HG02642 (cell line): ENCODE measurements around the gene DPP3.
A peak's percentile ranks its signal among the peaks of the same experiment; 100 is the strongest.

Experiments used
- ATAC-seq: cut with Tn5 transposase; IDR thresholded peaks from one replicate; pipeline ENCODE4 v1.9.1; 2021; ENCODE audit warnings: mild to moderate bottlenecking; ENCODE audit not compliant: unreplicated experiment, poor library complexity

Gene DPP3

DNA sequence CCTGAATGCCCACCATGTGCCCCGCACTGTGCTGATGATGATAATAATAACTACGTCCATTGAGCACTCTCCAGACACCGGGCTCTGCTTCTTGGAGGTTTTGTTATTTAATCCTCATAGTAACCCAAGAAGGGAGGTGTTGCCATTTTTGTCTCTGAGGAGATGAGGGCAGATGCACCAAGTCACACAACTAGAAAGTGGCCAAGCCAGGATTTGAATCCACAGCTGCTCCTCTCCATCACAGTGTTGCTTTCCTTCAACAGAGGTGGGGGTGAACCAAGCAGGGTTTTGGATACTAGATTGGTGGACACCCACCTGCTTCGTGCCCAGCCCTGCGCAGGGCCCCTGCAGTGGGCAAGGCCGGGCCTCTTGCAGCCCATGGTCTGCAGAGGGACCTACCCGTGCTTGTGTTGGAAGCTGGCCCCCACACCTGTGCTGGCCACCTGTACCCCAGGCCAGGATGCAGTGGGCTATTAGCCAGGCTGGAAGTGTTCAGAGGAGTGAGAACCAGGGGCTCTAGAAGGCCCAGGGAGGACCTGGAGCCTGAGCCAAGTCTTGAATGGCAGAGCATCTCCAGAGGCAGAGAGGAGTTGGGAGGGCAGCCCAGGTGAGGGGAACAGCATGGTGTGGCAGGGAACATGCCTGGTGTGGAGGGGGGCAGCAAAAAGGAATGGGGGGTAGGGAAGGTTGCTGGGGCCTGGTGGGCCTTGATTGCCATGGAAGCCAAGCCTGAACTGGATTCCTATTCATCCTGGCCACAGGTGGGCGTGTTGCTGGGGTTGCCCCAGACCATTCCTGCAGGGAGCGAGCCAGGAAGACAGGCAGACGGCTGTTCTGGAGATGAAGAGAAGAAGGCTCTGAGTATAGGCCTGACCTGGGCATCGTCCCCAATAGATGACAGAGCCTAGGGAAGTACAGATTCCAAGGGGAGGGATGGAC is 2.7 kb upstream of the DPP3 start:
- no peak for ATAC-seq

DNA sequence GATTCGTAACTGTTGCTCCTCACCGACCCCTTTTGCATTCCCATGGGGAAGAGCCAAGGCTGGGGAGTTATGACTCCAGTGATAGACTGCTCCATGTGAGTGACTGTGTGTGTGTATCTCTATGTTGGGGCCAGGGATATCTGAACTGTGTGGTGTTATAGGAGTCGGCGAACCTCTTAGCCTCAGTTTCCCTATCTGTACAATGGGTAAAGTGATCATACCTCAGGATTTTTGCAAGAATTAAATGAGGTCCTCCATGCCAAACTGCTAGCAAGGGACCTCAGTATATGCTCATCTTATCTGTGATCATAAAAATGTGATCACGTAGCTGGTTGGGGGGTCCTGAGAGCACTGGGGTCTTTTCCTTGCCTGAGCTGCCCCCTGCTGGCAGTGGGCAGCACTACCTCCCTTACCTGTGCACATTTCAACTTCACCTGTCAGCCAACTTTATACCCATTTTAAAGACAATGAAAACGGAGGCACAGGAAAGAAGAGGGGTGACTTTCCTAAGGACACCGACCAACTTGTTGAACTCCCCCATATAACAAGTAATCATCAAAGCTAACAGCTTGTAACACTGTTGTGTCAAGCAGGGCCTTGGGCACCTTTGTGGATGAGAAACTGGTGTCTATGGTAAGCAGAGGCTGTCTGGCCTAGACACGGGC is 1.4 kb upstream of the DPP3 start:
- ATAC-seq = no peak

DNA sequence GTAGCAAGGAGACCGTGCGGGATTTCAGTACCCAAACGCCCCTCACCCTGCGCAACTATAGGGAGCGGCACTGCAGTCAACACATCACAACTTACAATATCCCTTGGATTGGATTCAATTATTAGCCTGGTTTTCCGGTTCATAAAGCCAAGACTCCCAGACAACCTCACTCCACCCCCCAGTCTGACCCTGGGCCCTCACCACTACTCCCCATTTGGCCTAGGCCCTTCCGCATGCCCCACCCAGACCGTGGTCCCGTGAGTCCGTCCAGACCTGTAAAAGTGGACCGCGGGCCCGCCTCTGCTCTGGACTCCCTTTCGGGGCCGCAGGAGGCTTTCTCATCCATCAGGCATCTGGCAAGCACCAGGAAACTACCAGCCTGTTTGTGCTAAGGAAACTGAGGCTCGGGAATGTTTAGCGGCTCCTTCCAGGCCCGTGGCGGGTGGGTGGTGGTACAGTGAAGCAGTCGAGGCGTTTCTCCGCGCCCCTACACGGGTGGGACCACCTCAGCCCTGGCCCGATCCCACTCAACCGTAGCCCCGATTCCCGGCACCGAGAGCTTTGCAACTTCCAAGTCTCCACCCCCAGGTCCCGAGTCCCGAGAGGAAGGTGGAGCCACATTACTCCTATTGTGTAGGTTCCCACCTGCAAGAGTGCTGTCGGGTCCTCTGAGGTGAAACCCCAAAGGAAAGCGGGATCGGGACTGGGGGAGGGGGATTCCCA is 679 bp upstream of the DPP3 start:
- peak; percentile 19 for ATAC-seq

DNA sequence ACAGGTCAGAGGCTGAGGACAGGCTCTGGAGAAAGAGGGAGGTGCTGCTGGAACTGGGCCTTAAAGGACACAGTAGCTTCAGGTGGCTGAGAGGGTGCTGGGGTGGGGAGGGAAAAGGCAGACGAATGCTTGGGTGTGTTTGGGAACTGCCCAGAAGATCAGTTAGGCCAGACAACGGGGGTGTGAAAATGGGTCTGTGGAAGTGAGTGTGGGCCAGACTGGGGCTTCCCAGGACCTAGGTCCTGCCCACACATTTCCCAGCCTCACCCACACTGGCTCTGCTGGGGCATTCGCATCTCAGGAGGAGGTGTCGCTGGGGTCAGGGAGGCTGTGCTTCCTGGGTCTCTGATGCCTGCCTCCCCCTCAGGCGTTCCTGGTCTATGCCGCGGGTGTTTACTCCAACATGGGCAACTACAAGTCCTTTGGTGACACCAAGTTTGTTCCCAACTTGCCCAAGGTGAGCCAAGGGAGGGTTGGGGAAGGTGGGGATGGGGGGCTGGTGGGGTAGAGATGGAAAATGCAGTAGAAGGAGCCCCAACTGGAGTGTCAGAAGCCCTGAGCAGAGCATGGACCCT is 4.7 kb downstream of the DPP3 start:
- ATAC-seq = no peak

DNA sequence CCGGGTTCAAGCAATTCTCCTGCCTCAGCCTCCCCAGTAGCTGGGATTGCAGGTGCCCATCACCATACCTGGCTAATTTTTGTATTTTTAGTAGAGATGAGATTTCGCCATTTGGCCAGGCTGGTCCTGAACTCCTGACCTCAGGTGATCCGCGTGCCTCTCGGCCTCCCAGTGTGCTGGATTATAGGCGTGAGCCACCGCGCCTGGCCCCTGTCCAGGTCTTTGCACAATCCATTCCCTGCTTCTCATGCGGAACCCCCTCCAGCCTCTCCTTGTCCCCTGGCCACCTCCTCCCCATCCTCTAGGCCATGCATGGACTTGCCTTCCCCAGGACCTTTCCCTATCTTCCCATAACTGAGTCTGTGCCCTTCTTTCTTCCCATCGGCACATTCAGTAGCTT is 8.7 kb downstream of the DPP3 start:
- no peak for ATAC-seq

DNA sequence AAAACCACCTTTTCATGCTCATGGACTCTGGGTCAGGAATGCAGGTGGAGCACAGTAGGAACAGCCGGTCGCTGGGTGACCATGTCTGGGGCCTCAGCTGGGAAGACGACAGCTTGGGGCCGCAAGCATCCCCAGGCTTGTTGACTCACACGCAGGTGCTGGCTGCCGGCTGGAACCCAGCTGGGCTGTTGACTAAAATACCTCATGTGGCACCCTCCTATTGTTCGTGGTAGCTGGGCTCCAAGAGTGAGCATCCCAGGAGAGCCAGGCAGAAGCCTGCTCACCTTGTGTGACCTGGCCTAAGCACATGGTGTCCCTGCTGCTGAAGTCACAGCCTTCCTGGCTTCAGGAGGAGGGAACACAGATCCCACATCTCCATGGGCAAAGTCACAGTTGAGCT is 9.4 kb downstream of the DPP3 start:
- no peak for ATAC-seq

DNA sequence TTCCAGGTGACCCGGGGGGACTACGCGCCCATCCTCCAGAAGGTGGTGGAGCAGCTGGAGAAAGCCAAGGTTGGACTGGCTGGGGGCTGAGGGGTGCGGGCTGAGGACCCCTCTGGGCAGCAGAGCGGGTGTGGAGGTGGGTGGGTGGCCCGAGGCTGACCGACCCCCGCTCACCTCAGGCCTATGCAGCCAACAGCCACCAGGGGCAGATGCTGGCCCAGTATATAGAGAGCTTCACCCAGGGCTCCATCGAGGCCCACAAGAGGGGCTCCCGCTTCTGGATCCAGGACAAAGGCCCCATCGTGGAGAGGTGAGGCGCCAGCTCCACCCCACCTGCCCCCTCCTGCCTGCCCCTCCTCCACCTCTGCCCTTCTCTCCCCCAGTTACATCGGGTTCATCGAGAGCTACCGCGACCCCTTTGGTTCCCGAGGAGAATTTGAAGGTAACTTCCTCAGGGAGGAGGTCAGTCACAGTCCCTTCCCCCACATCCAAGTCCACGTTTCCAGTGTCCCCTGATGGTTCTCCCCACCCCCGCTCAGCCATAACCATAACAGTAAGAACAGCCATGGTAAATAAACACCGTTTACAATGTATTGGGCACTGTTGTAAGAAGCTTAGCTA is 11.2 kb downstream of the DPP3 start:
- no peak for ATAC-seq

DNA sequence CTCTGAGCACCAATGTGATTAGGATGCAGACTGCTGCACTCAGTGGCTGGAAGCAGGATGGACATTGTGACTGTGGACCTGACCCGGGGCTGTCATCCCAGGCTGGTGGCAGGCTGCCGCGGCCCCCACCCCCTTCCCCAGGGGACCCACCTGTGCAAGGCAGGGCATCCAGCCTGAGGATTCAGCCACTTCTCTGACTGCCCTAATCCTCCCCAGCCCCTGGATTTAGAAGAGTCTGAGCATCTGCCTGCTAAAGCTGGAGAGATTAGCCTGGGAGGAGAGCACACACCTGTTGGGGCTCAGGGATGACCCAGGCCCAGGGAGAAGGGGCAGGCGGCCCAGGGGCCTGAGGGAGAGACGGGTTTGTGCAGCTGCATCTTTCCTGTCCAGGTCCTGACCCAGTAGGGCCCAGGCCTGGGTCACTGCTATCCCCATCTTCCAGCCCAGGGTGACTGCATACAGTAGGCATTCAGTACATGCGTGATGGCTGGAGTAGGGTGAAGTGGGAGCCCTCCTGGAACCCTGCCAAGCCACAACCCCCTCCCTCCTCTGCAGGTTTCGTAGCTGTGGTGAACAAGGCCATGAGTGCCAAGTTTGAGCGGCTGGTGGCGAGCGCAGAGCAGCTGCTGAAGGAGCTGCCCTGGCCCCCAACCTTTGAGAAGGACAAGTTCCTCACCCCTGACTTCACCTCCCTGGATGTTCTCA is 12.1 kb downstream of the DPP3 start:
- ATAC-seq = no peak

DNA sequence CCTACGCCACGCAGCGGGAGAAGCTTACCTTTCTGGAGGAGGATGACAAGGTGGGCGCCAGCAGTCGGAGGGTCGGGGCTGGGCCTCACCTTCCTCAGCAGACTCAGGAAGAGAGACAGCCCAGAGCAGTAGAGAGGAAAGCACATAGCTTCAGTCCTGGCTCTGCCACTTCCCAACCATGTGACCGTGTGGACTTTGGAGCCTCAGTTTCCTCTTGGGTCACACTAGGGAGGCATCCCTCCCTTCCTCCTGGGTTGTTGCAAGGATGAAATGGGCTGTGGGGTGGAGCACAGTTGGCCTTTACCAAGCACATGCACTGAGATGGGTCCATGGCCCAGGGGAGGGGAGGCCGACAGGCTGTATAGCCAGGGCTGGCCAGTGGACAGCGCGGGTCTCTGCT is 12.9 kb downstream of the DPP3 start:
- ATAC-seq = no peak

DNA sequence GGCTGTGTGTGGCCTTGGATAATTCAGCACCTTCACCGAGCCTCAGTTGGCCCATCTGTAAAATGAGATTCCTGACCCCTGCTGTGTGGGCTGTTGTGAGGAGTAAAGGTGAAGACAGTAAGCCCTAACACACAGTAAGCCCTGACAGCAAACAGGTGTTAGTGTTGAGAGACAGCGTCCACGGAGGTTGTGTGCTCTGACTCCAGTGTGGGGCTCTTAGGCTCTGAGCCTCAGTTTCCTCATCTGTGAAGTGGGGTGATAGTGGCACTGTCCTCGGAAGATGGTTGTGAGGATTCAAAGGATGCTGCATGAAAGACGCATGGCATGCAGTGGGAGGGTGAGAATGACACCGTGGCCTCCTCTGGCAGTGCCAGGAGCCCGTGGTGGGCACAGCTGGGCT is 14.2 kb downstream of the DPP3 start:
- no peak for ATAC-seq

DNA sequence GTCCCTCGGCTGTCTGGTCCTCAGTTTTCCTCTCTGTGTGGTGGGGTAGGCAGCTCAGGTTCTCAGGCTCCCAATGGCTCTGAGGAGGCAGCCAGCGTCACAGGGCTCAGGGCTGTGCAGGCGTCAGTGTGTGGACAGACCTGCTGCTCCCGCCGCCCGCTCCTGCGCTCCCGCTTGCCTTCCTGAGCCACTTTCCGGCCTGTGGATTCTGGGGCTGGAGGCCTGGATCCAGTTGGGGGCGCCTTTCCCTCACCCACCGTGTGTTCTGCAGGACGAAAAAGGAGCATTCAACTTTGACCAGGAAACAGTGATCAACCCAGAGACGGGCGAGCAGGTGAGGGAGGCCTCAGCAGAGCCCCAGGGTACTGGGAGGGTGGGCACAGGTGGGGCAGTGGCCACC is 14.7 kb downstream of the DPP3 start:
- ATAC-seq = no peak

DNA sequence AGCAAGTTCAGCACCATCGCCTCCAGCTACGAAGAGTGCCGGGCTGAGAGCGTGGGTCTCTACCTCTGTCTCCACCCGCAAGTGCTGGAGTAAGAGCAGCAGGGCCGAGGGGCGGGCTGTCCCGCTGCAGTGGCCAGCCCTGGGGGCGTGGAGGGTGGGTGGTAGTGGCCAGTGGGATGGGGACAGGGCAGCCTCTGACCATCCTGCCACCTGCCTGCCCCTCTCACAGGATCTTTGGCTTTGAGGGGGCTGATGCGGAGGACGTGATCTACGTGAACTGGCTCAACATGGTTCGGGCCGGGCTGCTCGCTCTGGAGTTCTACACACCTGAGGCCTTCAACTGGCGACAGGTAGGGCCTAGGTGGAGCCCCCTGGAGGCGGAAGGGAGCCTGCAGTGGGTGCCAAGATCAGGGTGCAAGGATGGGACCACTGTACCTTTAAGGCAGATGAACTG is 15.2 kb downstream of the DPP3 start:
- ATAC-seq = no peak

DNA sequence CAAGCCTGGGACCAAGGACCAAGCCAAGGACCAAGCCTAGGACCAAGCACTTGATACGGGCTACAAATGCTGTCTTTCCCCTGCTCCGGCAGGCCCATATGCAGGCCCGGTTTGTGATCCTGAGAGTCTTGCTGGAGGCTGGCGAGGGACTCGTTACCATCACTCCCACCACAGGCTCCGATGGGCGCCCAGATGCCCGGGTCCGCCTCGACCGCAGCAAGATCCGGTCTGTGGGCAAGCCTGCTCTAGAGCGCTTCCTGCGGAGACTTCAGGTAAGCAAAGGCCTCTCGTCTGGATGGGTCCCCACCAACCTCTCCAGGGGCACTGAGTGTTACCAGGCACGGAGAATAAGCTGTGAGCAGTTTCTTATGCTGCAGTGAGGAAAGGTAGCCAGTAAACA is 17.0 kb downstream of the DPP3 start:
- no peak for ATAC-seq

DNA sequence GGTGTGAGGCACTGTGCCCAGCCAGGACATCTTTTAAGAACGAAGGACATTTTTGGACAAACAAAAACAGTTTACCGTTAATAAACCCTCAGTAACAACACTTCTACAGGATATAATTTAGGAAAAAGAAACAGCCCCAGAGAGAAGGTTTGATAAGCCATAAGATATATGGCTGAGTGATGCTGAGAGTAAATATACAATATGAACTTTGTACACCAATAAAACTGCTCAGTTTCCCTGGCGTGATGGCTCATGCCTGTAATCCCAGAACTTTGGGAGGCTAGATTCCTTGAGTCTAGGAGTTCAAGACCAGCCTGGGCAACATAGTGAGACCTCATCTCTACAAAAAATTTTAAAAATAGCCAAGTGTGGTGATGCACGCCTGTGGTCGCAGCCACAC is 18.3 kb downstream of the DPP3 start:
- no peak for ATAC-seq

DNA sequence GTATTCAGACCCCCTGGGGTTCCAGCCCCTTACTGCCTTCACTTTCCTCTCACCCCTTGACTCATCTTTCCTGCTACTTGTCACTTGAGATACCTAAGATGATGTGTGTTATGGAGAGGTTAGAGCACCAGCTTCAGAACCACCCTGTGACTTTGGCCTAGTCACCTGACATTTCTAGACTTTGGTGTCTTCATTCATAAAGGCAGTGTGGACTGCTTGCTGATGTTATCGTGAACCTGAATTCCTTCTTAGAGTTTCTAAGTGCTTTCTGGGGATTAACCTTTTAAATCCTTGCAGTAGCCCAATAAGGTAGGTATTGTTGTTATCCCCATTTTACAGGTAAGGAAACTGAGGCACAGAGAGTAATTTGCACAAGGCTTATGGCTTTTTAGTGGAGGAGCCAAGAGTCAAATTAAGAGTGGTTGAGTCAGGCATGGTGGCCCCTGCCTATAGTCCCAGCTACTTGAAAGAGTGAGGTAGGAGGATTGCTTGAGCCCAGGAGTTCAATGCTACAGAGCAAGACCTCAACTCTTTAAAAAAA is 25.1 kb downstream of the DPP3 start:
- ATAC-seq = no peak

DNA sequence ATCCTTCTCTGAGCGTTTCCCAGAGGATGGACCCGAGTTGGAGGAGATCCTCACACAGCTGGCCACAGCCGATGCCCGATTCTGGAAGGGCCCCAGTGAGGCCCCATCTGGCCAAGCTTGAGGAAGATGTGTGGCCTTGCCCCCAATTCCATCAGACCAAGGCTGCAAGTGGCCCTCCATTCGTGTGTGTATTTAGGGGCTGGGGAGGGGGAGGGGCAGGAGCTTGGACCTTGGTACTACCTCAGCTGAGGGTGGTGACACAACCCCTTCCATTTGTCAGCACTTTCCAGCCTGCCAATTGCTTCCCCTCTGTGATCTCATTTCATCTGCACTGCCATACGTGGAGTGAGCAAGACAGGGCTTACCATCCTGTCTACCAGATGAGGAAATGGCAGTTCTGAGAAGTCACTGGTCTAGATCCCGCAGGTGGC is 28.9 kb downstream of the DPP3 start:
- no peak for ATAC-seq

DNA sequence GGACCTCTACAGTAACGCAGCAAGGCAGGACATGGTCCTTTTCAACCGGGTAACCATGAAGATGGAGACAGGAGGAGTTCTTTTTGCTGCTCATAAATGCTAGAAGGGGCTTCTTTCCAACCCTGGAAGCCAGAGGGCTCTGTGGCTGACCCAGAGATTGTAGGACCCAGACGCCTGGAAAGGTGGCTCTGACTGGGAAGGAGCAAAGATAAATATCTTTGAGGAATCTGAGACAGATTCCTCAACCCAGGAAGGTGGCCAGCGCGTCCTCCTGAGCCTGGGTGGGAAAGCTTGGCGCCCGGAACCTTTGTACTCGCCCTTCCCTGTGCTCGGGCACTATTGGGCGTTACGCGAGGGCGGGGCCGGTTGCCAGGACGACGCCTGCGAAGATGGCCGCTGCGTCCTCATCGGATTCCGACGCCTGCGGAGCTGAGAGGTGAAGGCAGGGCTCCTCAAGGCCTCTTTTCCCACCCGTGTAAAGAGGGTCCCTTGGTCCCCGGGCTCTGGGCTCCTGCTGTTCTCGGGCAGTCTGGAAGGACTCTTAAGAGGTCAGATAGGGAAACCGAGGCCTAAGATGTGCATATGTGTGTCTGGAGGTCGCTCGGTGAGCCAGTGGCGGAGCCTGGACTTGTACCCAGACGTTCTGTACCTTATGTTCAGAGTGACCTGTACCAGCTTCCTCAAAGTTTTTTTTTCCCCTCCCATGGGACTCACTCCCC is 30.2 kb downstream of the DPP3 start, which contains the start of gene BBS1:
Gene BBS1, plus strand, starts transcription at position 365 of the 719 bp plus-strand sequence. Its CDS starts 25 bp downstream, at position 390.
- ATAC-seq = peak; percentile 92

DNA sequence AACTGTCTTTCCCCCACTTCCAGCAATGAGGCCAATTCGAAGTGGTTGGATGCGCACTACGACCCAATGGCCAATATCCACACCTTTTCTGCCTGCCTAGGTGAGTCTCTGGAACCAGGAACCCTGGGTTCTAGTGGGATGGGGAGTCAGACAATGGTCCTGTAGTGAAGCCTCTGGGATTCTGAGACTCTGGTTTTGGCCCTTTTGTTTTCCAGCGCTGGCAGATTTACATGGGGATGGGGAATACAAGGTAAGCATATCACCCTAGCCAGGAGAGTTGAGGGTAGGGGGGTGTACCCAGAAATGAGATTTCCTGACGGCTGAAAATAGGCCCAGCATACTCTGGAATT is 30.7 kb downstream of the DPP3 start:
- ATAC-seq = no peak

DNA sequence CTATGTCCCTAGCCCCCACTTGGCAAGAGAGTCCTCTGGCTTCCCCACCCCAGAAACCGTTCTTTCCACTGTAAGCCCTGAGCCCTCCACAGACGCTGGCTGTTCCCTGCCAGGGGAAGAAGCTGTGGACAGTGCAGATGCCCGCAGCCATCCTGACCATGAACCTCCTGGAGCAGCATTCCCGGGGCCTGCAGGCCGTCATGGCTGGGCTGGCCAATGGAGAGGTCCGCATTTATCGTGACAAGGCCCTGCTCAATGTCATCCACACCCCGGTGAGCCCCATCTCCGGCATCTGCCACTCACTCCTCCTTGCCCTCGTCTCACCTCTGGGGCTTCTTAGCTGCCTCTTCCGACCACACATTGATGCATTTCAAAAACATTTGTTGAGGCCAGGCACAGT is 43.4 kb downstream of the DPP3 start:
- no peak for ATAC-seq
